DOHH2 (cell line): ENCODE measurements around the gene ST3GAL2.

ENCODE experiments used
- CTCF ChIP-seq: fragments of 200-600 bp; sonication (generic); IDR thresholded peaks from one replicate; pipeline ENCODE4 v1.5.1; 2014; ENCODE audit warnings: antibody characterized with exemption, mild to moderate bottlenecking, low read depth, low read length; ENCODE audit not compliant: poor library complexity, severe bottlenecking
- EZH2phosphoT487 ChIP-seq: fragments of 200-600 bp; sonication (generic); IDR thresholded peaks from 2 replicates; pipeline ENCODE4 v1.6.1; 2017; ENCODE audit warnings: borderline replicate concordance, mild to moderate bottlenecking, antibody characterized with exemption, low read length, moderate library complexity, mixed read lengths

DNA sequence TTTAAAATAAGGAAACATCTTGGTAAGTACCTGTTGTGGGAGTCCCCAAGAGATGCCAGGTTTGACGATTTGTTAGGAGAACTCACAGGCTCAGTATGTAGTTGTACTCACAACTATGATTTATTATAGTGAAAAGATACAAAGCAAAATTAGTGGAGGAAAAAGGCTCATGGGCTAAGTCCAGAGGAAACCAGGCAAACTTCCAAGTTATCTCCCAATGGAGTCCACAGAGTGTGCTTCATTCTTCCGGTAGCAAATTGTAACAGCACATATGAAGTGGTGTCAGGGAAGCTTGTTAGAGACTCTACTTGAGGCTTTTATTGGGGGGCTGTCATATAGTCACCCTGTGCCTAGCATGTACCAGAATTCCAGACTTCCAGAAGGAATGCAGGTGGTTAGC is 89.9 kb downstream of the ST3GAL2 start:
- no peak for TF ChIP-seq CTCF
- no peak for TF ChIP-seq EZH2phosphoT487
